Neuronal stem cell (in vitro differentiated cells): Measurements from ENCODE around the gene GPR139.

Experiments used
- DNase-seq: peaks from one replicate; pipeline ENCODE4 v3.0.0-alpha.2; 2013; ENCODE audit warnings: low spot score
- H2AFZ ChIP-seq: one replicate; pipeline ENCODE4 v1.6.1; 2013; ENCODE audit warnings: mild to moderate bottlenecking, low read length, inconsistent platforms
- H2AK5ac ChIP-seq: 2 replicates; pipeline ENCODE4 v1.6.1; 2013; ENCODE audit warnings: low read depth, mild to moderate bottlenecking, inconsistent platforms, low read length, moderate library complexity, mixed read lengths
- H2BK120ac ChIP-seq: 2 replicates; pipeline ENCODE4 v1.6.1; 2013; ENCODE audit warnings: low read depth, mild to moderate bottlenecking, inconsistent platforms, low read length, moderate library complexity, mixed read lengths
- H2BK12ac ChIP-seq: one replicate; pipeline ENCODE4 v1.6.1; 2013; ENCODE audit warnings: low read length, inconsistent platforms
- H2BK15ac ChIP-seq: 2 replicates; pipeline ENCODE4 v1.6.1; 2013; ENCODE audit warnings: mild to moderate bottlenecking, low read length, inconsistent platforms, mixed read lengths
- H2BK5ac ChIP-seq: one replicate; pipeline ENCODE4 v1.6.1; 2013; ENCODE audit warnings: inconsistent platforms, mild to moderate bottlenecking, low read length, moderate library complexity
- H3K14ac ChIP-seq: one replicate; pipeline ENCODE4 v1.6.1; 2013; ENCODE audit warnings: low read length, inconsistent platforms
- H3K18ac ChIP-seq: 2 replicates; pipeline ENCODE4 v1.6.1; 2013; ENCODE audit warnings: low read length, inconsistent platforms
- H3K23ac ChIP-seq: 2 replicates; pipeline ENCODE4 v1.6.1; 2013; ENCODE audit warnings: low read depth, mild to moderate bottlenecking, mixed read lengths, low read length, inconsistent platforms; ENCODE audit not compliant: poor library complexity
- H3K27ac ChIP-seq: replicated peaks from 3 replicates; pipeline ENCODE4 v1.5.1; 2013; ENCODE audit warnings: low read length, inconsistent platforms
- H3K27me3 ChIP-seq, 3 experiments: 2 replicates each; pipeline ENCODE4 v1.6.1; 2013; ENCODE audit warnings: low read length in 3 of 3, mild to moderate bottlenecking in 2 of 3, inconsistent platforms in 1 of 3, low read depth in 1 of 3, mixed read lengths in 1 of 3, moderate library complexity in 1 of 3; ENCODE audit not compliant: control insufficient read depth in 3 of 3, insufficient read depth in 3 of 3
- H3K36me3 ChIP-seq, 2 donors: replicated peaks in 1 of 2; 2 replicates each; pipeline ENCODE4 v1.6.1; 2013; ENCODE audit warnings: low read length in 2 of 2; ENCODE audit not compliant: control insufficient read depth in 2 of 2, insufficient read depth in 2 of 2
- H3K4ac ChIP-seq: 2 replicates; pipeline ENCODE4 v1.6.1; 2013; ENCODE audit warnings: inconsistent platforms, mild to moderate bottlenecking, low read length, moderate library complexity
- H3K4me1 ChIP-seq, 2 donors: 1 replicate in 1 of 2; 2 replicates in 1 of 2; pipeline ENCODE4 v1.6.1; 2013; ENCODE audit warnings: low read length in 2 of 2, low read depth in 1 of 2; ENCODE audit not compliant: control insufficient read depth in 2 of 2, insufficient read depth in 1 of 2
- H3K4me2 ChIP-seq: one replicate; pipeline ENCODE4 v1.6.1; 2013; ENCODE audit warnings: mild to moderate bottlenecking, low read length, inconsistent platforms; ENCODE audit not compliant: insufficient read depth, poor library complexity, severe bottlenecking
- H3K4me3 ChIP-seq, 2 donors: 2 replicates each; pipeline ENCODE4 v1.5.1; 2013; ENCODE audit warnings: low read length in 2 of 2, mild to moderate bottlenecking in 2 of 2, inconsistent platforms in 1 of 2, moderate library complexity in 1 of 2
- H3K79me1 ChIP-seq: one replicate; pipeline ENCODE4 v1.6.1; 2013; ENCODE audit warnings: low read depth, mild to moderate bottlenecking, inconsistent platforms, low read length, moderate library complexity
- H3K9ac ChIP-seq: one replicate; pipeline ENCODE4 v1.6.1; 2013; ENCODE audit warnings: mild to moderate bottlenecking, low read depth, low read length, inconsistent platforms; ENCODE audit not compliant: poor library complexity
- H3K9me3 ChIP-seq, 2 donors: replicated peaks in 1 of 2; 2 replicates each; pipeline versions ENCODE3 to v1.6.1; 2013; ENCODE audit warnings: low read length in 2 of 2, mild to moderate bottlenecking in 2 of 2, inconsistent platforms in 1 of 2, low read depth in 1 of 2, mixed read lengths in 1 of 2, moderate library complexity in 1 of 2; ENCODE audit not compliant: control insufficient read depth in 2 of 2, insufficient read depth in 1 of 2
- H4K8ac ChIP-seq: one replicate; pipeline ENCODE4 v1.6.1; 2013; ENCODE audit warnings: low read depth, mild to moderate bottlenecking, inconsistent platforms, low read length, moderate library complexity
- H4K91ac ChIP-seq: one replicate; pipeline ENCODE4 v1.6.1; 2013; ENCODE audit warnings: low read length, low read depth, mild to moderate bottlenecking, inconsistent platforms; ENCODE audit not compliant: poor library complexity
- WGBS, 2 donors: extraction: QIAGEN DNeasy Blood & Tissue Kit; methylation state at CpG; one replicate each; pipeline ENCODE4 v1.1.7; 2013; ENCODE audit warnings: missing lambda C conversion rate in 2 of 2, mixed read lengths in 1 of 2; ENCODE audit not compliant: insufficient read length in 2 of 2, insufficient replicate concordance in 1 of 2; ENCODE audit errors: extremely low coverage in 2 of 2; 5-methylcytosine and 5-hydroxymethylcytosine counted together

Gene GPR139

GRCh38 chr16:20040011-20040410, 33.7 kb downstream of the GPR139 start:
- WGBS, 2 donors = no CpG with 5 or more reads among the region's 4 CpGs
- Histone ChIP-seq H3K4me1 (no peaks in the 10 kb centered on the region), H3K23ac (no peak overlapping the region), H2BK15ac (no peak overlapping the region), H3K4me2 (no peak overlapping the region), H2AK5ac (no peak overlapping the region), H3K18ac (no peak overlapping the region), H3K27me3 (no peaks in the 10 kb centered on the region), H3K36me3 (no peaks in the 10 kb centered on the region), H2BK12ac (no peak overlapping the region), H2BK5ac (no peak overlapping the region), H2BK120ac (no peak overlapping the region), H4K8ac (no peak overlapping the region), H3K14ac (no peak overlapping the region), H4K91ac (no peak overlapping the region), H3K9ac (no peak overlapping the region), H3K79me1 (no peaks in the 10 kb centered on the region), H3K4ac (no peak overlapping the region), H3K9me3 (no peaks in the 10 kb centered on the region), H3K27ac (no peak overlapping the region), H3K4me3 (no peak overlapping the region), H2AFZ (no peak overlapping the region)
- no peak for DNase-seq

- Histone ChIP-seq H3K4me1 (no peaks in the 10 kb centered on the region), H3K9ac (no peak overlapping the region), H4K91ac (no peak overlapping the region), H2BK120ac (no peak overlapping the region), H2BK5ac (no peak overlapping the region), H2BK15ac (no peak overlapping the region), H3K23ac (no peak overlapping the region), H3K36me3 (no peaks in the 10 kb centered on the region), H4K8ac (no peak overlapping the region), H3K79me1 (no peaks in the 10 kb centered on the region), H3K4me3 (no peak overlapping the region), H3K4me2 (no peak overlapping the region), H3K27me3 (no peaks in the 10 kb centered on the region), H3K9me3 (no peaks in the 10 kb centered on the region), H3K14ac (no peak overlapping the region), H2AFZ (no peak overlapping the region), H3K27ac (no peak overlapping the region), H2BK12ac (no peak overlapping the region), H3K18ac (no peak overlapping the region), H2AK5ac (no peak overlapping the region), H3K4ac (no peak overlapping the region)
- no peak for DNase-seq
- no CpG with 5 or more reads among the region's 3 CpGs for WGBS, 2 donors
These were observed 44.1 kb downstream of the GPR139 start for GRCh38 chr16:20029611-20030010.

- Histone ChIP-seq H3K23ac (no peak overlapping the region), H2BK5ac (no peak overlapping the region), H3K36me3 (no peaks in the 10 kb centered on the region), H2BK120ac (no peak overlapping the region), H3K4me3 (no peak overlapping the region), H4K8ac (no peak overlapping the region), H3K4me1 (no peaks in the 10 kb centered on the region), H3K14ac (no peak overlapping the region), H3K9me3 (no peaks in the 10 kb centered on the region), H2AK5ac (no peak overlapping the region), H3K27ac (no peak overlapping the region), H4K91ac (no peak overlapping the region), H2AFZ (no peak overlapping the region), H2BK15ac (no peak overlapping the region), H3K79me1 (no peaks in the 10 kb centered on the region), H2BK12ac (no peak overlapping the region), H3K18ac (no peak overlapping the region), H3K4me2 (no peak overlapping the region), H3K9ac (no peak overlapping the region), H3K4ac (no peak overlapping the region), H3K27me3 (no peaks in the 10 kb centered on the region)
- no peak for DNase-seq
- no CpG with 5 or more reads among the region's 2 CpGs for WGBS, 2 donors
These were observed 47.2 kb downstream of the GPR139 start for GRCh38 chr16:20026361-20027072.

- no peak overlapping the region for H4K8ac ChIP-seq
- H3K9me3 ChIP-seq = no peaks in the 10 kb centered on the region
- no CpG with 5 or more reads among the region's 1 CpG for WGBS, 2 donors
- H3K27ac ChIP-seq = no peak overlapping the region
- H3K4me2 ChIP-seq = no peak overlapping the region
- H3K14ac ChIP-seq = no peak overlapping the region
- DNase-seq = peak; percentile 55
- H3K79me1 ChIP-seq = no peaks in the 10 kb centered on the region
- H3K9ac ChIP-seq = no peak overlapping the region
- H2AK5ac ChIP-seq = no peak overlapping the region
- no peak overlapping the region for H2BK5ac ChIP-seq
- no peak overlapping the region for H2BK12ac ChIP-seq
- H3K27me3 ChIP-seq = no peaks in the 10 kb centered on the region
- H2BK15ac ChIP-seq = no peak overlapping the region
- no peak overlapping the region for H3K18ac ChIP-seq
- H3K36me3 ChIP-seq = no peaks in the 10 kb centered on the region
- no peak overlapping the region for H3K4ac ChIP-seq
- no peak overlapping the region for H3K4me3 ChIP-seq
- H3K4me1 ChIP-seq = no peaks in the 10 kb centered on the region
- no peak overlapping the region for H2BK120ac ChIP-seq
- no peak overlapping the region for H4K91ac ChIP-seq
- H2AFZ ChIP-seq = no peak overlapping the region
- H3K23ac ChIP-seq = no peak overlapping the region
These were observed 50.5 kb downstream of the GPR139 start for GRCh38 chr16:20023190-20023589.
